ENCODE measurements around the gene MAST4.

Gene MAST4

GRCh38 chr5:67014957-67015400 is 418.8 kb downstream of the MAST4 start:
- Histone ChIP-seq H3K27ac (no peak overlapping the region), H3K36me3 (ENCODE audit: insufficient read depth, low read length) (no peaks in the 10 kb centered on the region), H3K4me3 (no peak overlapping the region), H3K9me3 (ENCODE audit: low read depth, low read length) (no peaks in the 10 kb centered on the region), H3K9ac (ENCODE audit: insufficient read length) (no peak overlapping the region)
- no peak for DNase-seq (ENCODE audit: low read depth, low spot score)
- TF ChIP-seq EZH2 (IDR thresholded peaks at IDR 0.05) (no peak), POLR2AphosphoS5 (IDR thresholded peaks at IDR 0.05; ENCODE audit: borderline replicate concordance, low read depth, low read length) (no peak), FOXP2 (optimal IDR thresholded peaks at IDR 0.05; ENCODE audit: control extremely low read depth, extremely low read length, insufficient read depth) (no peak)

- H3K9ac ChIP-seq (ENCODE audit: insufficient read length), result no peak overlapping the region
- H3K9me3 ChIP-seq (ENCODE audit: low read depth, low read length), result no peaks in the 10 kb centered on the region
- H3K27ac ChIP-seq, result no peak overlapping the region
- DNase-seq (ENCODE audit: low read depth, low spot score), result no peak
- no peaks in the 10 kb centered on the region for H3K36me3 ChIP-seq (ENCODE audit: insufficient read depth, low read length)
- H3K4me3 ChIP-seq, result no peak overlapping the region
- no peak for TF ChIP-seq POLR2AphosphoS5 (IDR thresholded peaks at IDR 0.05; ENCODE audit: borderline replicate concordance, low read depth, low read length)
- TF ChIP-seq EZH2 (IDR thresholded peaks at IDR 0.05), result no peak
- no peak for TF ChIP-seq FOXP2 (optimal IDR thresholded peaks at IDR 0.05; ENCODE audit: control extremely low read depth, extremely low read length, insufficient read depth)
These were observed 419.5 kb downstream of the MAST4 start for GRCh38 chr5:67015541-67016191.

DNA sequence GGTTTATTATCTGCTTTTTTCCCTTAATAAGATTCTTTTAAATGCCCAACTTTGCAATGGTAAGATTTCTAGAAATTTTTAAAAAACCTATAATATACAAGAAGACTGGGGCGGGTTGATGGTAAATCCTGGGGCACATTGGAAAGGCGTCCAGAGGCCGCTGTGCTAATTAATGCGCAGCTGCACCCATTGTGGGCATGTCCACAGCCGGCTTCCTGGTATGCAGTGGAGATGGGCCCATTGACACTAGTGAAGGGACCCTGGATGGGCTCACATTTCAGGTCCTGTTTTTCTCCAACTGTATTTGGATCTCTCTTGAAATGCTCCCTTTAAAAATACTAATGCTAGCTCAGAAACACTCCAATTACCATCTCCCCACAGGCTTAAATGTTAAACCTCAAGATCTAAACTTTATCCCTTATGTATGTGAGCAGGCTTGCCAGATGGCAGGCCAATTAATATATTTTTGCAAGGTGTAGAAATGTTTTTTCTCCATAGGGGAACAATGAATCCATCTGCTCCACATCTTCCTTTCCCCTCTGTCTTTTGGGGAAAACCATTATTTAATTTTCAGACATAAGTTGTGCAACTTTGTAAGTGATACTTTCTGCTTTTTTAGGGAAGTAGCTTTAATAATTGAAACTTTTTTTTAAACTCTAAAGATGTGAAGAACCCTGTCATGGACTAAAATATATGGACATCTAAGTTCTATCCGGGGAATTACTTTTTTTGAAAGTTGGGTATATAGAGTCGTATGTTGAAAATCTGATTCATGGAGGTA is 423.1 kb downstream of the MAST4 start:
- H3K9ac ChIP-seq (ENCODE audit: insufficient read length), result no peak overlapping the region
- no peak for DNase-seq (ENCODE audit: low read depth, low spot score)
- no peak overlapping the region for H3K4me3 ChIP-seq
- no peaks in the 10 kb centered on the region for H3K36me3 ChIP-seq (ENCODE audit: insufficient read depth, low read length)
- no peaks in the 10 kb centered on the region for H3K9me3 ChIP-seq (ENCODE audit: low read depth, low read length)
- TF ChIP-seq FOXP2 (optimal IDR thresholded peaks at IDR 0.05; ENCODE audit: control extremely low read depth, extremely low read length, insufficient read depth) (no peak), POLR2AphosphoS5 (IDR thresholded peaks at IDR 0.05; ENCODE audit: borderline replicate concordance, low read depth, low read length) (no peak), EZH2 (IDR thresholded peaks at IDR 0.05) (no peak)
- H3K27ac ChIP-seq, result no peak overlapping the region

DNA sequence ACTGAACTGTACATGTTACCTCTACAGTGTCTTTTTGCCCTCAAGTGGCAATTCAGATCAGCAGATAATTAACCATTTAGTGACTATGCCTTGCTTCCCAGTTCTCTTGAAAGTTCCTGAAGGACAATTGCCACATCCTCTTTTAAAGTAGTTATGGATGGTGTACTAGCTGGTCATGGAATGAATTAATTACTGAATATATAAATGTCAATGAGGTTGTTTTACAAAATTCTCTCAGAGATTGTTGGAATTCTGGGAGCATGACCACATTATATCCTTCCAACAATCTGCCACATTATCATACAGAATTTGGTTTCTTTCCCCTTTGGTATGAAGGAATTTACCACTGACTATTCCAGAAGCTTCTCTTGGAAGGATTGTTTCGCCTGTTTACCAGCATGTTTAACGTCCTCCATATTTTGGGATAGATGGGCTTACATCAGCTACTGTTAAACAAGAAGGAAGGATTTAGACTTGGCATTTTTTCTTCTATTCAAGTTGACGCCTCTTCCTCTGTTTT is 424.0 kb downstream of the MAST4 start:
- H3K9ac ChIP-seq (ENCODE audit: insufficient read length), result no peak overlapping the region
- no peaks in the 10 kb centered on the region for H3K36me3 ChIP-seq (ENCODE audit: insufficient read depth, low read length)
- no peak for DNase-seq (ENCODE audit: low read depth, low spot score)
- H3K27ac ChIP-seq, result no peak overlapping the region
- no peaks in the 10 kb centered on the region for H3K9me3 ChIP-seq (ENCODE audit: low read depth, low read length)
- no peak for TF ChIP-seq EZH2 (IDR thresholded peaks at IDR 0.05)
- no peak for TF ChIP-seq POLR2AphosphoS5 (IDR thresholded peaks at IDR 0.05; ENCODE audit: borderline replicate concordance, low read depth, low read length)
- no peak for TF ChIP-seq FOXP2 (optimal IDR thresholded peaks at IDR 0.05; ENCODE audit: control extremely low read depth, extremely low read length, insufficient read depth)
- H3K4me3 ChIP-seq, result no peak overlapping the region

- TF ChIP-seq FOXP2 (optimal IDR thresholded peaks at IDR 0.05; ENCODE audit: control extremely low read depth, extremely low read length, insufficient read depth), result no peak
- TF ChIP-seq EZH2 (IDR thresholded peaks at IDR 0.05), result no peak
- no peak for TF ChIP-seq POLR2AphosphoS5 (IDR thresholded peaks at IDR 0.05; ENCODE audit: borderline replicate concordance, low read depth, low read length)
- Histone ChIP-seq H3K9me3 (ENCODE audit: low read depth, low read length) (no peaks in the 10 kb centered on the region), H3K36me3 (ENCODE audit: insufficient read depth, low read length) (no peaks in the 10 kb centered on the region), H3K27ac (no peak overlapping the region), H3K4me3 (no peak overlapping the region), H3K9ac (ENCODE audit: insufficient read length) (no peak overlapping the region)
- DNase-seq (ENCODE audit: low read depth, low spot score), result no peak
These were observed 424.8 kb downstream of the MAST4 start for GRCh38 chr5:67021031-67021430.

GRCh38 chr5:67021521-67021920 is 425.3 kb downstream of the MAST4 start:
- TF ChIP-seq FOXP2 (optimal IDR thresholded peaks at IDR 0.05; ENCODE audit: control extremely low read depth, extremely low read length, insufficient read depth), result no peak
- no peak for TF ChIP-seq POLR2AphosphoS5 (IDR thresholded peaks at IDR 0.05; ENCODE audit: borderline replicate concordance, low read depth, low read length)
- no peak for TF ChIP-seq EZH2 (IDR thresholded peaks at IDR 0.05)
- Histone ChIP-seq H3K9ac (ENCODE audit: insufficient read length) (no peak overlapping the region), H3K9me3 (ENCODE audit: low read depth, low read length) (no peaks in the 10 kb centered on the region), H3K36me3 (ENCODE audit: insufficient read depth, low read length) (no peaks in the 10 kb centered on the region), H3K4me3 (no peak overlapping the region), H3K27ac (no peak overlapping the region)
- DNase-seq (ENCODE audit: low read depth, low spot score), result no peak

DNA sequence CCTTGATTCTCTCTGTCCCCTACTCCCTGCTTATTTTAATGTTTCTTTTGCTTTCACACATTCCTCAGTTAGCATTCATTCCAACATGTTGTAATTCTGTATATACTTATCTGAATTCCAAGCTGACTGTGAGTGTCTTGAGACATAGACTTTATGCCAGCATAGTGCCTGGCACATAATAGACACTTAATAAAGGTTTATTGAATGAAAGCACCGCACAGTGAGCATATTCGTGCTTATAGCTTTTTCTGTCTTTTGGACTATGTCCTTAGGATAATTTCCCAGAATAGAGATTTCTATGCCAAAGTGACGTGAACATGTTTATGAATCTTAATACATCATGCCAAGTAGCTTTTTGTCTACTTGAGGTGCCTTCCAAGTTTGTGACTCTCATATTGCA is 425.8 kb downstream of the MAST4 start:
- TF ChIP-seq FOXP2 (optimal IDR thresholded peaks at IDR 0.05; ENCODE audit: control extremely low read depth, extremely low read length, insufficient read depth) (no peak), POLR2AphosphoS5 (IDR thresholded peaks at IDR 0.05; ENCODE audit: borderline replicate concordance, low read depth, low read length) (no peak), EZH2 (IDR thresholded peaks at IDR 0.05) (no peak)
- H3K9me3 ChIP-seq (ENCODE audit: low read depth, low read length), result no peaks in the 10 kb centered on the region
- H3K36me3 ChIP-seq (ENCODE audit: insufficient read depth, low read length), result no peaks in the 10 kb centered on the region
- no peak for DNase-seq (ENCODE audit: low read depth, low spot score)
- H3K4me3 ChIP-seq, result no peak overlapping the region
- no peak overlapping the region for H3K27ac ChIP-seq
- H3K9ac ChIP-seq (ENCODE audit: insufficient read length), result no peak overlapping the region

- DNase-seq (ENCODE audit: low read depth, low spot score), result no peak
- Histone ChIP-seq H3K4me3 (no peak overlapping the region), H3K27ac (no peak overlapping the region), H3K36me3 (ENCODE audit: insufficient read depth, low read length) (no peaks in the 10 kb centered on the region), H3K9me3 (ENCODE audit: low read depth, low read length) (no peaks in the 10 kb centered on the region), H3K9ac (ENCODE audit: insufficient read length) (no peak overlapping the region)
- TF ChIP-seq POLR2AphosphoS5 (IDR thresholded peaks at IDR 0.05; ENCODE audit: borderline replicate concordance, low read depth, low read length), result no peak
- no peak for TF ChIP-seq EZH2 (IDR thresholded peaks at IDR 0.05)
- no peak for TF ChIP-seq FOXP2 (optimal IDR thresholded peaks at IDR 0.05; ENCODE audit: control extremely low read depth, extremely low read length, insufficient read depth)
These were observed 429.3 kb downstream of the MAST4 start for GRCh38 chr5:67025457-67025856.

Measured in SK-N-MC (cell line).